Measurements from ENCODE around the gene GPR18.
"Not testable (repeated sequence)": the region's sequence is repeated elsewhere in the genome, so short reads cannot be mapped to it uniquely, and the experiment has no call there.

Gene GPR18

DNA sequence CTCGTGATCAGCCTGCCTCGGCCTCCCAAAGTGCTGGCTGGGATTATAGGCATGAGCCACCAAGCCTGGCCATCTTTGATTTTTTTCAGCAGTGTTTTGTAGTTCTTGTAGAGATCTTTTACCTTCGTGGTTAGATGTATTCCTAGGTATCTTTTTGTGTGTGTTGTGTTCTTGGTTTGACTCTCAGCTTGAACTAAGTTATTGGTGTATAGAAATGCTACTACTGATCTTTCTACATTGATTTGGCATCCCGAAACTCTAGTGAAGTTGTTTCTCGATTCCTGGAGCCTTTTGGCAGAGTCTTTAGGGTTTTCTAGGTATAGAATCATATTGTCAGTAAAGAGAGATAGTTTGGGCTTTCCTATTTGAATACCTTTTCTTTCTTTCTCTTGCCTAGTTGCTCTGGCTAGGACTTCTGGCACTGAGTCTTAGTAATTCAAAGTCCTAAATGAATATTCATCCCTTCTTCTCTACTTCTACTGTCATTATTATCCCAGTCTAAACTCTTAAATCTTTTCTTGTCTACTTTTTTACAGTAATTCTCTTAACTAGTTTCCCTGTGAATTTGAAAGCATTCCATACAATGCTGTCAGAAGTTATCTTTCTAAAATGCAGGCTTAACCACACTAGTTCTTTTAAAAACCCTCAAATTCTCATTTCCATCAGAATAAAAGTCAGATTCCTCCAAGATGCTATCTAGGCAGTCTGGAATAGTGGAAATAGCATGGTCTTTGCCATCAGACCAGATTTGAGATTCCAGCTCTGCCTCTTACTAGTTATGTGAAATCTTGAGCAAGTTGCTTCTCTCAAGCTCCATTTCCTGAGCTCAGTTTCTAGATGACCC lies 7.0 kb downstream of the GPR18 start:
- H3K4me3 ChIP-seq (replicated peaks; ENCODE audit: insufficient read depth, low read length) = no peak overlapping the region
- TF ChIP-seq, protein P1, sequence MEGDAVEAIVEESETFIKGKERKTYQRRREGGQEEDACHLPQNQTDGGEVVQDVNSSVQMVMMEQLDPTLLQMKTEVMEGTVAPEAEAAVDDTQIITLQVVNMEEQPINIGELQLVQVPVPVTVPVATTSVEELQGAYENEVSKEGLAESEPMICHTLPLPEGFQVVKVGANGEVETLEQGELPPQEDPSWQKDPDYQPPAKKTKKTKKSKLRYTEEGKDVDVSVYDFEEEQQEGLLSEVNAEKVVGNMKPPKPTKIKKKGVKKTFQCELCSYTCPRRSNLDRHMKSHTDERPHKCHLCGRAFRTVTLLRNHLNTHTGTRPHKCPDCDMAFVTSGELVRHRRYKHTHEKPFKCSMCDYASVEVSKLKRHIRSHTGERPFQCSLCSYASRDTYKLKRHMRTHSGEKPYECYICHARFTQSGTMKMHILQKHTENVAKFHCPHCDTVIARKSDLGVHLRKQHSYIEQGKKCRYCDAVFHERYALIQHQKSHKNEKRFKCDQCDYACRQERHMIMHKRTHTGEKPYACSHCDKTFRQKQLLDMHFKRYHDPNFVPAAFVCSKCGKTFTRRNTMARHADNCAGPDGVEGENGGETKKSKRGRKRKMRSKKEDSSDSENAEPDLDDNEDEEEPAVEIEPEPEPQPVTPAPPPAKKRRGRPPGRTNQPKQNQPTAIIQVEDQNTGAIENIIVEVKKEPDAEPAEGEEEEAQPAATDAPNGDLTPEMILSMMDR (IDR thresholded peaks at IDR 0.05; ENCODE audit: insufficient read depth, low read length) = no peak
- TF ChIP-seq POLR2AphosphoS5 (IDR thresholded peaks at IDR 0.05; ENCODE audit: low read depth) (no peak), GABPA (IDR thresholded peaks at IDR 0.05; ENCODE audit: low read depth) (no peak), SPI1 (IDR thresholded peaks at IDR 0.05; ENCODE audit: borderline replicate concordance, low read depth) (no peak)
- TF ChIP-seq, protein P2, sequence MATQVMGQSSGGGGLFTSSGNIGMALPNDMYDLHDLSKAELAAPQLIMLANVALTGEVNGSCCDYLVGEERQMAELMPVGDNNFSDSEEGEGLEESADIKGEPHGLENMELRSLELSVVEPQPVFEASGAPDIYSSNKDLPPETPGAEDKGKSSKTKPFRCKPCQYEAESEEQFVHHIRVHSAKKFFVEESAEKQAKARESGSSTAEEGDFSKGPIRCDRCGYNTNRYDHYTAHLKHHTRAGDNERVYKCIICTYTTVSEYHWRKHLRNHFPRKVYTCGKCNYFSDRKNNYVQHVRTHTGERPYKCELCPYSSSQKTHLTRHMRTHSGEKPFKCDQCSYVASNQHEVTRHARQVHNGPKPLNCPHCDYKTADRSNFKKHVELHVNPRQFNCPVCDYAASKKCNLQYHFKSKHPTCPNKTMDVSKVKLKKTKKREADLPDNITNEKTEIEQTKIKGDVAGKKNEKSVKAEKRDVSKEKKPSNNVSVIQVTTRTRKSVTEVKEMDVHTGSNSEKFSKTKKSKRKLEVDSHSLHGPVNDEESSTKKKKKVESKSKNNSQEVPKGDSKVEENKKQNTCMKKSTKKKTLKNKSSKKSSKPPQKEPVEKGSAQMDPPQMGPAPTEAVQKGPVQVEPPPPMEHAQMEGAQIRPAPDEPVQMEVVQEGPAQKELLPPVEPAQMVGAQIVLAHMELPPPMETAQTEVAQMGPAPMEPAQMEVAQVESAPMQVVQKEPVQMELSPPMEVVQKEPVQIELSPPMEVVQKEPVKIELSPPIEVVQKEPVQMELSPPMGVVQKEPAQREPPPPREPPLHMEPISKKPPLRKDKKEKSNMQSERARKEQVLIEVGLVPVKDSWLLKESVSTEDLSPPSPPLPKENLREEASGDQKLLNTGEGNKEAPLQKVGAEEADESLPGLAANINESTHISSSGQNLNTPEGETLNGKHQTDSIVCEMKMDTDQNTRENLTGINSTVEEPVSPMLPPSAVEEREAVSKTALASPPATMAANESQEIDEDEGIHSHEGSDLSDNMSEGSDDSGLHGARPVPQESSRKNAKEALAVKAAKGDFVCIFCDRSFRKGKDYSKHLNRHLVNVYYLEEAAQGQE (IDR thresholded peaks at IDR 0.05; ENCODE audit: insufficient replicate concordance, low read depth) = no peak
- DNase-seq (ENCODE audit: low read depth in 1 of 2, low spot score in 1 of 2) = no peak
- no peaks in the 10 kb centered on the region for H3K27me3 ChIP-seq (ENCODE audit: insufficient read depth, poor library complexity, severe bottlenecking)
- no peak overlapping the region for H3K27ac ChIP-seq (replicated peaks)

DNA sequence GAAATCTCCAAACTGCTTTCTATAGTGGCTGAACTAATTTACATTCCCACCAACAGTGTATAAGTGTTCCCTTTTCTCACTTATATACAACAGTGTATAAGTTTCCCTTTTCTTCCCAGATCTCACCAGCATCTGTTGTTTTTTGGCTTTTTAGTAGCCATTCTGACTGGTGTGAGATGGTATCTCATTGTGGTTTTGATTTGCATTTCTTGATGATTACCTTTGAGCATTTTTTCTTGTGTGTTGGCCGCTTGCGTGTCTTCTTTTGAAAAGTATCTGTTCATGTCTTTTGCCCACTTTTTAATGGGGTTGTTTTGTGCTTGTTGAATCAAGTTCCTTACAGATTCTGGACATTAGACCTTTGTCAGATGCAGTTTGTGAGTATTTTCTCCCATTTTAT lies 8.6 kb downstream of the GPR18 start:
- DNase-seq (ENCODE audit: low read depth in 1 of 2, low spot score in 1 of 2); H3K27me3 ChIP-seq (ENCODE audit: insufficient read depth, poor library complexity, severe bottlenecking); H3K27ac ChIP-seq (replicated peaks); H3K4me3 ChIP-seq (replicated peaks; ENCODE audit: insufficient read depth, low read length): not testable (repeated sequence)

DNA sequence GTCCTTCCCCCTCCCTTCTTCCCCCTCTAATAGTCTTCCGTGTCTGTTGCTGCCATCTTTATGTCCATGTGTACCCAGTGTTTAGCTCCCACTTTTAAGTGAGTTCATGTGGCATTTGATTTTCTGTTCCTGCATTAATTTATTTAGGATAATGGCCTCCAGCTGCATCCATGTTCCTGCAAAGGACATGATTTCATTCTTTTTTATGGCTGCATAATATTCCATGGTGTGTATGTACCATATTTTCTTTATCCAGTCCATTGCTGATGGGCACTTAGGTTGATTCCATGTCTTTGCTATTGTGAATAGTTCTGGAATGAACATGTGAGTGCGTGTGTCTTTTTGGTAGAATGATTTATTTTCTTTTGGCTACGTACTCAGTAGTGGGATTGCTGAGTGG lies 9.0 kb downstream of the GPR18 start:
- H3K4me3 ChIP-seq (replicated peaks; ENCODE audit: insufficient read depth, low read length); DNase-seq (ENCODE audit: low read depth in 1 of 2, low spot score in 1 of 2); H3K27me3 ChIP-seq (ENCODE audit: insufficient read depth, poor library complexity, severe bottlenecking); H3K27ac ChIP-seq (replicated peaks): not testable (repeated sequence)

DNA sequence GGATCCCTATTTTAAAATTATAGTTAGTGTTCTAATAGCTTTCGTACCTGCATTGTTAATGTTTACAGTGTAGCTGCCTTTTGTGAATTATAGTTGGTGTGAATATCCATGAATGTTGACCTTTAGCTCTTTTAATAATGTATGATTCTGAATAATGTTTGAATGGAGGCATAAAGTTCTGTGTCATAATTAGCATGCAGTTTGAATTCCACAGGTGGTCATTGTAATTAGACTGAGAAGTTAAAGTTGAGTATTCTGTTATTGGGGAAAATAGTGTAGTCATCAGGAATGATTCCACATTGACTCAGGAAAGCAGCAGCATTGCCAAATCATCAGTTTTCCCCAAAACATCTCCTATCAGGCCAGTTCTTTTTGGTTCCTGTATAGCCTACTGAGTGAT lies 12.1 kb downstream of the GPR18 start:
- no peak for DNase-seq (ENCODE audit: low read depth in 1 of 2, low spot score in 1 of 2)
- no peaks in the 10 kb centered on the region for H3K27me3 ChIP-seq (ENCODE audit: insufficient read depth, poor library complexity, severe bottlenecking)
- TF ChIP-seq, protein P1 (IDR thresholded peaks at IDR 0.05; ENCODE audit: insufficient read depth, low read length) = no peak
- no peak for TF ChIP-seq GABPA (IDR thresholded peaks at IDR 0.05; ENCODE audit: low read depth)
- TF ChIP-seq POLR2AphosphoS5 (IDR thresholded peaks at IDR 0.05; ENCODE audit: low read depth) = no peak
- no peak overlapping the region for H3K27ac ChIP-seq (replicated peaks)
- H3K4me3 ChIP-seq (replicated peaks; ENCODE audit: insufficient read depth, low read length) = no peak overlapping the region

DNA sequence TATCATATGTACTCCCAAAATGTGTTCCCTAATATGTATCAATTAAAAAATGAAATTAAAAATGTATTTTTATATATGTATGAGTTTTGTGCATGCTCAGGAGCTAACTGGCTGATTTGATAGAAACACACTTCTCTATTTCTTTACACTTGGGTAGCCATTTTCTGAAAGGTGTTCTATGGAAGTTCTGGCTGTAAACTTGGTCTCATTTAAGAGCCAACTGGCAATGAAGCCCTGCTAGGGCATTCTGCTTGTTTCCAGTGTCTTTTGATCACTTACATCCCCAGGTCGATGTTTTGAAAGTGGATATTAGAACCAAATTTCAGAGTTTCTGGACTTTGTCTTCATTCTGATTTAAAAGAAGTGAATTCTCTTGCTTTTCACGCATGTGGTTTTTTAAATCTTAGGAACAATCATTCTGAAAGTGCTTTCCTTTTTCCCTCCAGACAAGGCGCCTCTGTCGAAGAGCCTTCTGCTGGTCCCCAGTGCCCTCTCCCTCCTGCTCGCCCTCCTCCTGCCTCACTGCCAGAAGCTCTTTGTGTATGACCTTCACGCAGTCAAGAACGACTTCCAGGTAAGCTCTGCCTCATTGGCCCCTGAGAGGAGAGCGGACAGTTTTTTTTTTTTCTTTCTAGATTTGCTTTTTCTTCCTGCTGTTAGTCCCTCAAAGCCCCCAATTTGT lies 20.1 kb downstream of the GPR18 start:
- Histone ChIP-seq H3K27ac (replicated peaks) (no peak overlapping the region), H3K4me3 (replicated peaks; ENCODE audit: insufficient read depth, low read length) (no peak overlapping the region), H3K27me3 (ENCODE audit: insufficient read depth, poor library complexity, severe bottlenecking) (no peaks in the 10 kb centered on the region)
- no peak for DNase-seq (ENCODE audit: low read depth in 1 of 2, low spot score in 1 of 2)
- no peak for TF ChIP-seq GABPA (IDR thresholded peaks at IDR 0.05; ENCODE audit: low read depth)
- no peak for TF ChIP-seq SPI1 (IDR thresholded peaks at IDR 0.05; ENCODE audit: borderline replicate concordance, low read depth)
- TF ChIP-seq, protein P2 (IDR thresholded peaks at IDR 0.05; ENCODE audit: insufficient replicate concordance, low read depth) = no peak
